GM18517 (cell line): ENCODE data around the gene RASGRP2.

Experiments used
- ATAC-seq: cut with Tn5 transposase; IDR thresholded peaks from one replicate; pipeline ENCODE4 v1.9.1; 2021; ENCODE audit warnings: mild to moderate bottlenecking, moderate library complexity; ENCODE audit not compliant: unreplicated experiment

Gene RASGRP2

DNA sequence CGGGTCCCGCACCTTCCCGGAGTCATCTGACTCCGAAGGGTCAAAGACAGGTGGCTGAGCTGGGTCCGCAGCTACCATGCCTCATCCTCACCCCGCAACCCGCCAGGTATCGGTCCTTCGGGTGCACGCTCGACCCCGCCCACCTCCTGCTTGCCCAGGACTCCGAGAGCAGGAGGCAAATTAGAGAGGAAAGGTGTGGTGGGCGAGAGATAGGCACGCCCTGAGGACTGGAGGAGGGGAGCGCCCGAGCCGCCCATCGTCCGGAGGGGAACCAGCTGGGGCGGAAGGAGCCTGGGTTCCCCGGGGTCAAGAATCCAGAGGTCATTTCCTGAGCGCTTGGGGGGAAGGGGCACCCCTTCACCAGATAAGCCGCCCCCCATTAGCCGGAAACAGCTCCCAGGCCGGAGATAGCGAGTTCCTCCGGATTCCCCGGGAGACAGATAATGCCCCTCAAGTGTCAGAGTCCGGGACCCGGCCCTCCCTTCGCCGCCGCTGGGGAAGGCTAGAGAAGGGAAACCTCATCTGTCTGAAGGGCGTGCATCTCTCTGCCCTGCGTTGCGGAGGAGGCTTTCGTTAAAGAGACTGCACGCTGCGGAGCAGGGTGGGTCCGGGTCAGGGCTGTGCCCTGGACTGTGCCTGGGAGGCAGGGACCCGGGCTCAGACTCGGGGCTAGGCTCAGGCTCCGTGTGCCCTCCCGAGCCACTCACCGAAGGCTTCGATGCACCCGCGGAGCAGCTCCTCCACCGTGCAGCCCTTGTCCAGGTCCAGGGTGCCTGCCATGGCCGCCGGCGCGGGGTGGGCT is 1.7 kb downstream of the RASGRP2 start:
- no peak for ATAC-seq

DNA sequence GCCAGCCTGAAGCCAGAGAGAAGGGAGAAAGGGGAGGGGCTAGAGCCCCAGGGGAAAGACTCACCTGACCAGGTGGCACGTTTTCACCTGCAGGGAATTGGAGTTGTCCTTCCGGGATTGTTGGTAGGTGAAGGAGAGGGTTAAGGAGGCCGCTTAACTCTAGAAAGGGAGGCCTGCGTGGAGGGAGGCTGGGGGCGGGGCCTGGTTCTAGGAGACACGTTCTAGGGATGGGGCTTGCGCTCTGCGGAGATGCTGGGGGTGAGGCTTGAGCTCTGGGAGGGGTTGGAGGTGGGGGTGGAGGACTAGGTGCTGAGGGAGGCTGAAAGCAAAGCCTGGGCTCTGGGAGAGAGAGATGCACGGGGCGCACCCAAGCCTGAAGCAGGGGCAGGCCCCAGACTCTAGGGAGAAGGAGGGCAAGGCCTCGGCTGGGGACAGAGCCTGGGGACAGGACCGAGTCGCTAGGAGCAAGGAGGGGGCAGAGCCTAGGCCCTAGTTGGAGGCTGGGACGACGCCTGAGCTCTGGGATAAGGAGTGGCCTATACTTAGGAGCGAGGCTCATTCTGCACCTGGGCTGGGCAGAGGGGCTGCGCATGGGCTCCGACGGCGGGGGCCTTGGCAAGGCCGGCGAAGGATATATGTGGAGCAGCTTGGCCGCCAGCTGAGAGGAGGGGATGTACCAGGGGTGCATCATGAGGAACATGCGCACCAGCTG is 2.4 kb downstream of the RASGRP2 start:
- no peak for ATAC-seq

DNA sequence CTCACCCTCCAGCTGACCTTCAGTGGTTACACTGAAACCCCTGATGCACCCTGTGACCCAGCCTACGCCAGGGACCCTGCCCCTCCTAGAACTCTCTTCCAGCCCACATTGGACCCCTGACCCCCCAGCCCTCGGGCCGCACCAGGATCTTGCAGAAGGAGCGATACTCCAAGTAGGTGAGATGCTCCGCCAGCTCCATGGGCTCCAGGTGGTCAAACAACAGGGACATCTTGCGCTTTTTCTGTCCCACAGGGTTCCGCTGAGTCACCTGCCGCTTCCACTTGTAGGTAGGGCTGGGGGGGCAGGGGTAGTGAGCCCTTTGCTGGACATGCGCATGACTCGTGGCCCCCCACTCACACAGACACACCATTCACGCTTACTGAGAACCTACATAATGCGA is 4.1 kb downstream of the RASGRP2 start:
- ATAC-seq: no peak

DNA sequence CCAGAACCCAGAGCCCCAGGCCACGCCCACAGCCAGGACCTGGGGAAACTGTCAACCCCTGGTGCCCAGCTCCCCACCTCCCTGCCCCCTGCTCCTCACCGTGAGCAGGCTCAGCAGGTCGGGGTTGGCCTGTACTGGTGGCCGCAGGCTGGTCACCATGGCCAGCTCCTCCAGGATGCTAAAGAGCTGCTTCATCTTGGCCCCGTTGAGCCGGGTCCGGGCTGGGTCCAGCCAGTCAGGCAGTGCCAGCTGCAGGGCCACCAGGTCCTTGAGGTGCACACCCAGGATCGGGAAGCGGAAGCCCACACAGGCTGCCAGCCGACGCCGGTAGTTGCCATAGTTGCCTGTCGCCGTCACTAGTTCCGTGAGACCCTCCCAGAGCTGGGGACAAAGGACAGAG is 7.3 kb downstream of the RASGRP2 start:
- no peak for ATAC-seq

DNA sequence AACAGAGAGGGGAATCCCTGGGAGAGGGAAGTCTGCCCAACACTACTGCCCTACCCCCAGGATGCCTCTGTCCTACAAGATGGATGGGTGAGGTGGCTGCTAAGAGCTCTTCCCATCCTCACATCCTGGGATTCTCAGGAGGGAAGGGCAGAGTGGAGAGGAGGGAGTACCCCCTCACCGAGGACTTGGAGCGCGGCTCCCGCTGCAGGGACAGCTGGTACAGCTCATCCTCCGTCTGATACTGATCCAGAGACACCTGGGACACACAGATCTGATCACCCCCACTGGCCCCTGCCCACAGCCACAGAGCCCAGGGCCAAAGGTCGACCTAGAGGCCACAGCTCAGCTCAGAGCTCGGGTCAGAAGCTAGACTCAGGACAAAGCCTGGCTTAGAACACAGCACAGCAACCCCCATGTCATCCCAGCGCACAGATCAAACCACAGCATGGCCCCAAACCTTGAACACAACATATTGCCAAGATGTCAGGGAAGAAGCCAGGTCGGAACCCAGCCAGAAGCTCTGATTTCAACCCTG is 8.2 kb downstream of the RASGRP2 start:
- ATAC-seq: no peak

DNA sequence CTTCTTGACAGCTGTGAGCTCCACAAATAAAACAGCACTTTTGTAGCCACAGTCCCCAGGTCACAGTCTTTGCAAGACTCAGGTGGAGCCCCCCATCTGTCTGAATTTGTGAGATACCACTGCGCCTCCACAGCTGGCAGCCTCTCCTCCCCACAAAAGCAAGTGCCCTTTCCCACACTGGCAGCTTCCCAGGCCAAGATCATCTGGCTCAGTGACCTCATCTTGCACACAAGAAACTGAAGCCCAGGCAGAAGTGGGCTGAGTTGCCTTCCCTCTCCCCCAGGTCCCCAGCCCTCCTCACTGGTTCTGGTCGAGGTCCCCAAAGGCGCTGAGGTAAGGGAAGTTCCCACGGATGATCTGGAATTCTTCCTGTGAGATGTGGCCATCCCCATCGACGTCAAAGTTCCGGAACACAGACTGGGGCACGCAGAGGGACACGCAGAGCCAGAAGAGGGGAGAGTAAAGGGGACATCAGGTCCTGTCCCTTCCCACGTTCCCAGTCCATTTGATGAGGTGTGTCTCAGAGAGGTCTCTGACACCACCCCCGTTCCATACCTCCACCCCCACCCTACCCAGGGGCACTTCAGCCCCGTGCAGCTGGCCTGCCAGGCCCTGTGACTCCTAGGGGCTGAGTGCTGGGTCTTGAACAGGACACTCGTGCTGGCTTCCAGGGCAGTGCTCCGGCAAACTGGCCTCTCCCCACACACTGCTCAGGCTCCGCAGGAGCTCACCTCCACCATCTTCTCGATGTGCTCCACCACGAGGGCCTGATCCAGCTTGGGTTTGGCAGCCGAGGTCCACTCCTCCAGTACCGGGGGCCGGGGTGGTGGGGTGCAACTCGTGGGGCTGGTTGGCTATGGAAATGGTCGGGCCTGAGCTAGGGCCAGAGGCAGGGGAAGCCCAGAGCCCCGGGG is 8.9 kb downstream of the RASGRP2 start:
- ATAC-seq: no peak

DNA sequence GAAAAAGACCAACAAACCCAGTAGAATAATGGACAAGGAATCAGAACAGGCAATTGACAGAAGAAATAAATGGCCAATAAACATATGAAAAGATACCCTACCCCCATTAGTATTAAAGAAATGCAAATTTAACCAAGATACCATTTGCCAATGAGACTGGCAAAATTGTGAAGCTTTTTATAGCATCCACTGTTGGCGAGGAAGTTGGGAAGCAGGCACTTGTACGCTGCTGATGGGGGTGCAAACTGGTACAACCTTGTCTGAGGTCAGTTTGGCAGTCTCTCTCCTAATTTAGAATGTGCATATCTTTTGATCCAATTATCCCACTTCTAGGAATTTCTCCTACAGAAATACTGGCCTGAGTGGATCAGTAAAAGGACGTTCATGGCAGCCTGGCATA is 12.3 kb downstream of the RASGRP2 start:
- no peak for ATAC-seq

DNA sequence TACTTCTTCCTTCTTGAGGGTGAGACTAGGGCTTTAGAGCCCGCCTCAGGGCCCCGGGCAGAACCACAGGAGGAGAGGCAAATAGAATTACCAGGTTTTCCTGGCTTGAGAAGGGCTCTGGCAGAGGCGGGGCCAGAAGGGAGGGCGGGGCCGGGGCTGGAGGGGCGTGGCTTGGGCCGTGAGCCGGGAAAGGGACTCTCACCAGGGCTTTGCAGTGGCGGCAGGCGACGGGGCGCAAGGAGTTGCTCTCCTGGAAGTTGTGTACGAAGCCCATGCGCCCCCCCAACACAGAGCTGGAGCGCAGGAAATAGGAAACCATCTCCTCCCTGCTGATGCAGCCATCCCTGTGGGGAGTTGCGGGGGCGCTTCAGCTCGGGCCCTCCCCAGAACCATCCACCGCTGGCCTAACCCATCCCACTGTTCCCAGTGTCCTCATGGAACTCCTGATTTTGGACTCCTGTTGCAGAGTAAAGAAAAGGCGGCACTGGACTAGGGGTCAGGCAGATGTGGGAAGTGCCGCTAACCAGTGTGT is 14.0 kb downstream of the RASGRP2 start:
- ATAC-seq: no peak

DNA sequence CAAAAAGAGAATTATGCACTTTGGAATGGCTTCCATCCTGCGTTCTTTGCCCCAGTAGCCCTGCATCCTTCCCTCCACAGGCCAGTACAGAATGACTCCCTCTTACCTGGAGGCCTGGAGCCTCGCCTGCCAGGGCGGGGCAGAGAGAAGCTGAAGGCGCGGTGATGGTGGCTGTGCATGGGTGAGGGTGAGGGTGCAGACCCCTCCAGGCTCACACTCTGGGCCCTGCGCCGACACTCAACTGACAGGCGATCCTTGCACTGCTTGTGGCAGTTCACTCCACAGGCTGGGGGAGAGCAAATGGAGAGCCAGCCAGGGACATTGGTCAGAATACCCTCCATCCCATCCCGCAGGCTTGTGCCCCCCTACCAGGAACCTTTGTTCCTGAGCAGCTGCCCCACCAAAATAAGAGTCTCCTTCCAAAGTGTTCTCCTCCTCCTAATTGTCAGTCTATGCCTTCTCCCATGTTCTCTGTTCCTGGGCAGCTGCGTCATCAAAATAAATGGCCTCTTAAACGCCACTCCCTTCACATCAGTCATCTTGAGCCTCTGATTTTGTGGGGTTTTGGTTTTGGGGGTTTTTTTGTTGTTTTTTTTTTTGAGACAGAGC is 15.1 kb downstream of the RASGRP2 start:
- no peak for ATAC-seq

DNA sequence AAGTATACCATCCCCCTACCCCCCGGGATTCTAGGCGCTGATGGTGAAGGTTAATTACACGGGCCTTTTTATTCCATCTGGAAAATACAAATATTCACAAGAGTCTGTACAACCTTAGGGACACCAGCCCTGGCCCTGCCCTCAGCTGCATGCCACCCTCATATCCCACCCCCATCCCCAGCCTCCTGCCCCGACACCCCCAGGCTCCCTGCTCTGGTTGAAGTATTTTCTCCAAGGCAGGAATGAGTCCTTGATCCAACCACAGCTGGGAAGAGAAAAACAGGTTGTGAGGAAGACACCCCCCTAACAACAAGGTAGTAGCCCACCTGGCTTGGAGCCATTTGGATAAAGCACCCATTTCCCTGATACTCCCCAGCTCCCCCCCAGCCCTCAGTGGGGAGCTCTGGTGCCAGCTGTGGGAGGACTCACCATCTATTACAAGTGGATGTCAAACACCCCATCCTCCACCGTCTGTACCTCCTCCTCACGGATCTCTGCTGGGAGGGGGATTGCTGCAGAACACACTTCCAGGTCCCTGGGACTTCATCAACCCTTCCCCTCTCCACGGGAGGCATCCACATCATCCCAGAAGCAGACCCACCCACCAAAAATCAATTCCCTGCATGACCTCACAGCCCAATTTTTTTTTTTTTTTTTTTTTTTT is 16.9 kb downstream of the RASGRP2 start:
- no peak for ATAC-seq

DNA sequence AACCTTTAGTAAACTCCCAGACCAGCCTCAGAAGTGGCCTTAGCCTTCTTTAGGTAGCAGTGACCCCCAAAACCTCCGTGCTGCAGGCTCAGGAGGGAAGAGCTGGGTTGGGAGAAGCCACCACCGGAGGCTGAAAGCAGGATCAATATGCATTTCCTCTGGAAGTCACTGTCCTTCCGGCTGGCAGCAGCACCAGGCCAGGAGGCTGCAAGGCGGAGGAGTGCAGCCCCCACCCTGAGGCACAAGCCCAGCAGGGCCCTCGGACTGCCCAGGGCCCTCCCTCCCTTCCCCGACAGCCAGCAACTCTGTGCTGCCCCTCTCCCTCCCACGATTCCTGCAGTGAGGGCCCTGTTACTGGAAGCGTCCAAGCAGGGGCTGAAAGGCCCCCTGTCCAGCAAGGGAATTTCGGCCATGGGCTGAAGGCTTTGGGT is 17.7 kb downstream of the RASGRP2 start:
- ATAC-seq: no peak

DNA sequence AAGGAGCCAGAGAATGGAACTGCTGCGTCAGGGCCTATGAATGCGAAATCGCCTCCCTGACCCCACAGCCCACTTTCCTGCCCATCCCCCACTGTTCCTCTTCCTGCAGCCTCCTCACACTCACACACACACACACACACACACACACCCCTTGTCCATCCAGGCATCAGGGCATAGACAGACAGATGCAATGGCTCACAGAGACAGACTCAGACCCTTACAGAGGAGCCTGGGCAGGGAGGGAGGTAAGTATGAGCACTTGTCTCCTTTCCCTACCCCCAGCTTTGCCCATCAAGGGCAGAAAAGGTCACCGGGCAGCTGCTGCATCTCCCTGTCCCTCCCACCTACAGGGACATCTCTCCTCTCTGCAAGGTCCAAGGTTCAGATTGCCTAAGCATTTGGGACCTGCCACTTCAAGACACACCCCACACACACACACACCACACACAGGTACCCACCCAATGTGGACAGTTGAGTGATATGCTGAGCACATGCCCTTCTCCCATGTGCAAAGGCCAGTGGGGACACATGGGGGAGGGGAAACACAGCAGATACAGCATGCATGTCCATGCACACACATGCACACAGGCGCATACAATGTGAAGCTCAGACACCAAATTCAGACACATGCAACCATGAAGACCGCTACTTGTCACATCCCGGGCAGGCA is 18.9 kb downstream of the RASGRP2 start:
- no peak for ATAC-seq

DNA sequence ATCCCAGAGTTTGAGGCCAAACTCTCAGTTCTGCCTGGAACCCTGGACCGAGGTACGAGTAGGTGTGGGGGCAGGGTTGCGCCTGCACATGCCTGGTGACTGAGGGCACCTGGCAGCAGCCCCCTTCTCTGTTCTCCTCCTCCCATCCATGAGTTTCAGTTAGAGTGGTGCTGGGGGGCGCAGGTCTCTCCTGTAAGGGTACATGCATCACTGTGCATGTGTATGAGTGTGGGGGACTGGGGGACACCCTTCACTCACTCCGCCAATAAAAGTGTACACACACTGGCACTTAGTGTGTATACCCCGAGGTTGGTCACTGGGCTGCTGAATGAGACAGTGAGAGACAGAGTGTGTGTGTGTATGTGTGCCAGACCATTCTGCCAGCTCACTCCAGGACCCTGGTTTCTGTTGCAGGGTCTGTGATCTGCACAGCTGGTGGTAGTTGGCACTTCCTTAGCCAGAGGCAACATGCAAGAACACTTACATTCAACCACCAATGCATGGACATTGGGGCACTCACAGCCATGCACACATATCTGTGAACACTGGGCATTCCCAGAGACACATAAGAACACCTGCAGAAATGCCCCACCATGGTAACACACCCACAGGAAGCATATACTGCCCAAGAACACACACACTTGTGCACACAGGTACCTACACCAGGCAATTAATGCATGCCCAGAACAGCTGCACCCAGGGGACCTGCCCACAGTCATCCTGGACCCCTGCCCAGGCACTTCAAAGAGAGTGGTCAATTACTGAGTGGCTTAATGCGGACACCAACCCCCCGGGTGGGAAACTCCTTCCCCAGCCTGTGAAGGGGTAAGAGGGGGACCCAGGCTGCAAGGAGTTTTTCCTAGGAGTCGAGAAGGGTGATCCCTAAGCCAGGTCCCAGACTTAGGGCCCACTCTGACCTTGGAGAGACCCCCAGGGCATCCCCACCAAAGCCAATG is 19.8 kb downstream of the RASGRP2 start:
- ATAC-seq: no peak

DNA sequence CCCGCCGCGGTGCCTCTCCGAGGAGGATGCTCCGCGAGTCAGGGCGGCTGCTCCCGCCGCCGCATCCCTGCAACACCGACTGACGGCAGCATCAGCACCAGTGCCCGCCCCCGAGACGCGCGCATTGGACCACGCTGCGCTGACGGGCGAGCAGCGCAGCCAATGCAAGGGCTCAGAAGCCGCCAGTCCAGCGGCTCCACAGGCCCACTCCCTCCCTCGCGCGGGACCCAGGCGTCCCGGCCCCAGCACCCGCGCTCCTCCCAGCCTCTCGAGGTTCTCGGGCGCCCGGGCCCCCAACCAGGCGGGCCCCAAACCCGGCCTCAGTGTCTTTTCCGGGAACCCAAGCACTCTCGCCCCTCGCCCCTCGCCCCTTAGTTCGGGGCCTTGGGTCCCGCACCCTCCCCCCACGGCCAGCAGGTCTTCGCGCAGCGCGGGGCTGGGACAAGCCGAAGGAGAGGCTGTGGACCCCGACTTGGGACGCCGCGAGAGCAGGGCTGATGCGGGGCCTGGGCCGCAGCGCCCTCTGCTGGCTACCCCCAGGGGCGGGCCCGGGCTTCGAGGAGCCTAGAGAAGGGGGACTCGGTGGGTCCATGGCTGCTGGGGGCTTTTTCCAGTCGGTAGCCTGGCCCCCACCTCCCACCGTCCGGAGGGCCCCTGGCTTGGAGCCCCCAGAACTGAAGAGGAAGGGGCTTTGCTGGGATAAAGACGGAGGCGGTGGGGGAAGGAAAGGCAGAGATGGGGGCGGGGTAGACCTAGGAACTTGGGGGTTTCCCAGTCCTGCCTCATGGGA is 20.6 kb downstream of the RASGRP2 start, which contains the start of gene NRXN2:
Gene NRXN2, minus strand, starts transcription at position 81 of the 790 bp plus-strand sequence. CDS start 9,498 bp downstream, outside the sequence.
- ATAC-seq: peak; percentile 49

DNA sequence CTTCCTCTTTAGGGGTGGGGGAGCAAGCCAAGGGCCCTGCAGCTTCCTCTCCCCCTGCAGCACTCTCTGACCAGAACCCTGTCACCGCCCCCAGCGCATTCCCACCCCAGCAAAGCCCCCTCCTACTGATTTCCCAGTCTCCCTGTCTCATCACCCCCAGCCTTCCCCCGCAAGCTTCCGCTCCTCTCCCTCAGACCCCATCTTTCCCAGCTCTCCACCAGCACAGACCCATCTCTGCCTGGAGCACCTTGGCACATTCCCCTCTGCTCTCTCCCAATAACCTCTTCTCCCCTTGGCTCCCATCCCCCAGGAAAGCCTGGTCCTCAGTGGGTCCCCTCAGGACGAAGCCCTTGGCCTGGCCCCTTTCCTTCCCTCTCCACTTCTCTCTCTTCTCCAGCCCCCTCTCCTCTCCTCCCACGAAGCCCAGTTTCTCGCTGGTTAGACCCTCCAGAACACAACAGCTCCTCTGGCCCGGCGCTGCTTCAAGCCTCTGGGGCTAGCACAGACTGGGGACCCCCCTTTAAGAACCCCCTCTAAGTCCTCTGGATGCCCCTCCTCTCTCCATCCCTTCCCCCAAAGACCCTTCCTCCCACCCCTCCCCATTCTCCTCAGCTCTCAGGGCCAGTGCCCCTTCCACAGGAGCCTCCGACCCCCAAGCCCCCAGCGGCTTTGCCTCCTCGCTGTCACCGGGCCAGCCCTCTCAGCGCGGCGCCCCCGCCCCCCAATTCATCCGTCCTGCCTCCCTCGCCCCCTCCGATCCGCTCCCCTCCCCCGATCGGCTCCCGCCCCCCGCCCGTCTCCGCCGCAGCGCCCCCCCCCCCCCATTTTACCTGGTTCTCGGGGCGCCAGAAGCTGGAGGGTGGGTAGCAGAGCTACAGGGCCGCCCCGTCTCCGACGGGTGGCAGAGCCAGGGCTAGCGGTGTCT is 21.5 kb downstream of the RASGRP2 start:
- no peak for ATAC-seq

DNA sequence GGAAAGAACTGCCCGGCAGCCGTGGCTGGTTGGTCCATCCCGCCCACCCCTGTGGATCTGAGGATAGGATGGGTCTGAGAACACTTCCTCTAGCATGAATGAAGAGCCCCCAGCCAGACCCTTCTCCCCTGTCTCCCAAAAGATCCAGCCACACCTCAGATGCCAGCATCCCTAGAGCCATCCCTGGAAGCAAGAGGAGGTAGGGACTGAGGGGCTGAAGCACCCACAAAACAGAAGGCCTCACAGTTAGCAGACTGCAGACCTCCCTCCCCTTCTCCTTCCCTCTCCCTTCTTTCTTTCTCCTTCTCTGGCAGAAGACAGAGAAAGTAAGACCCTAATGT is 22.6 kb downstream of the RASGRP2 start:
- ATAC-seq: no peak
